ENCODE data around the gene GLP1R. TPM values are rescaled to one million over a fixed set of nuclear protein-coding genes. Genes with fewer than 3 reads are reported as not detected.

Gene GLP1R
- total RNA-seq, 1 experiment from 2014 or later = not detected

DNA sequence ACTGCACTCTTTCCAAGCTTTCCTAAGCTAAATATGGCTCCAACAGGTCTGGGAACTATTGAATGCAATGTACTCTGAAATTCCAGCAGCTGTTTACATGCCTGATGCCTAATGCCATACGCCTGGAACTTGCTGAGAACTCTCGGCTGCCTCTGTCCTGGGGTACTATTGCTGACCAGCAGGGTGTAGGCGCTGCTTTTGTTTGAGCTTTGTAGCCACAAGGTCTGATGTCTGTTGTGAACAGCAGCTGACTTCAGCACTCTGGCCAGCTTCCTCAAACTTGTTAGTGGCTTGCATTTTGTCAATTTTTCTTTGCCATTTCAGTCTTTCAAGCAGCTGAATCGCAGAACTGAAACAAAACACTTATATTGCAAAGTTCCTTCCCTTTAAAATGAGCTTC lies 39.8 kb downstream of the GLP1R start:
- Histone ChIP-seq H3K9me3 (ENCODE audit: low read length) (no peaks in the 10 kb centered on the region), H3K27ac (ENCODE audit: low read length) (no peak overlapping the region), H3K27me3 (ENCODE audit: low read length) (peaks cover 92% of the 10 kb centered on the region), H3F3A (ENCODE audit: low read length, unreplicated experiment) (no peaks in the 10 kb centered on the region), H4K20me1 (ENCODE audit: low read length) (no peaks in the 10 kb centered on the region), H2AFZ (ENCODE audit: low read length) (no peak overlapping the region), H3K4me3 (ENCODE audit: low read length) (no peak overlapping the region), H3K79me2 (ENCODE audit: low read length) (no peaks in the 10 kb centered on the region), H3K9ac (ENCODE audit: low read length) (no peak overlapping the region), H3K4me1 (ENCODE audit: insufficient read depth, low read length) (no peaks in the 10 kb centered on the region), H3K9me2 (replicated peaks; ENCODE audit: low read length) (no peaks in the 10 kb centered on the region), H3K36me3 (ENCODE audit: low read depth, low read length) (no peaks in the 10 kb centered on the region), H3K4me2 (ENCODE audit: low read length) (no peak overlapping the region)
- POLR2A ChIA-PET (ENCODE audit: unreplicated experiment) = no interaction called here
- intact Hi-C loops (cut with micrococcal nuclease) = no loop called here
- no TSS peak for BruUV-seq (replicated peaks)
- CTCF ChIA-PET = no interaction called here
- DNase-seq (peak; percentile 45), ATAC-seq (peak; percentile 58; the same call in 1 of the 2 replicates)
- no peak for TF ChIP-seq EZH2 (IDR thresholded peaks at IDR 0.05; ENCODE audit: low read length, unreplicated experiment)
- TF ChIP-seq EZH2phosphoT487 (IDR thresholded peaks at IDR 0.05; ENCODE audit: borderline replicate concordance, low read length) = no peak
- TF ChIP-seq, protein P1, sequence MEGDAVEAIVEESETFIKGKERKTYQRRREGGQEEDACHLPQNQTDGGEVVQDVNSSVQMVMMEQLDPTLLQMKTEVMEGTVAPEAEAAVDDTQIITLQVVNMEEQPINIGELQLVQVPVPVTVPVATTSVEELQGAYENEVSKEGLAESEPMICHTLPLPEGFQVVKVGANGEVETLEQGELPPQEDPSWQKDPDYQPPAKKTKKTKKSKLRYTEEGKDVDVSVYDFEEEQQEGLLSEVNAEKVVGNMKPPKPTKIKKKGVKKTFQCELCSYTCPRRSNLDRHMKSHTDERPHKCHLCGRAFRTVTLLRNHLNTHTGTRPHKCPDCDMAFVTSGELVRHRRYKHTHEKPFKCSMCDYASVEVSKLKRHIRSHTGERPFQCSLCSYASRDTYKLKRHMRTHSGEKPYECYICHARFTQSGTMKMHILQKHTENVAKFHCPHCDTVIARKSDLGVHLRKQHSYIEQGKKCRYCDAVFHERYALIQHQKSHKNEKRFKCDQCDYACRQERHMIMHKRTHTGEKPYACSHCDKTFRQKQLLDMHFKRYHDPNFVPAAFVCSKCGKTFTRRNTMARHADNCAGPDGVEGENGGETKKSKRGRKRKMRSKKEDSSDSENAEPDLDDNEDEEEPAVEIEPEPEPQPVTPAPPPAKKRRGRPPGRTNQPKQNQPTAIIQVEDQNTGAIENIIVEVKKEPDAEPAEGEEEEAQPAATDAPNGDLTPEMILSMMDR (conservative IDR thresholded peaks at IDR 0.05; ENCODE audit: low read depth, low read length) = peak; percentile 38

DNA sequence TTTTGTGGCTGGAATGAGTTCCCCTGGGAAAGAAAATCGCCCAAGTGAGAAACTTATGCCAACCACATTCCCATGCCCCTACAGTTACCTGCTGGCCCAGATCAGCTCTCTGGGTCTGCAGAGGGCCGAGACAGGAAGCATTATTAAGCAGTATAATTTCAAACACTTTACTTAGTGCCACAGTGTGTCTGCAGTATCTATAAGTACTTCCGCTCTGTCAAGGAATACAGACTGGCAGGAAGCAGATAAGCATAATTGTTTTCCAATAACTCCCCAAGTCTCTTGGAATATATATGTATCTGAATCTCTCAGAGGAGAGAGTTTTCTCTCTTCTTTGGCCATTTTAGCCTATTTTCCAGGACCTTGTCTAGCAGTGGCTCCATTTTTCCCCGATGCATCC lies 41.5 kb downstream of the GLP1R start:
- H3K9me3 ChIP-seq (ENCODE audit: low read length) = no peaks in the 10 kb centered on the region
- H3K9me2 ChIP-seq (replicated peaks; ENCODE audit: low read length) = no peaks in the 10 kb centered on the region
- H3K79me2 ChIP-seq (ENCODE audit: low read length) = no peaks in the 10 kb centered on the region
- H3K9ac ChIP-seq (ENCODE audit: low read length) = no peak overlapping the region
- no TSS peak for BruUV-seq (replicated peaks)
- no peaks in the 10 kb centered on the region for H3F3A ChIP-seq (ENCODE audit: low read length, unreplicated experiment)
- no peaks in the 10 kb centered on the region for H4K20me1 ChIP-seq (ENCODE audit: low read length)
- no peak for DNase-seq
- no peak overlapping the region for H3K27ac ChIP-seq (ENCODE audit: low read length)
- ATAC-seq = no peak
- no peaks in the 10 kb centered on the region for H3K36me3 ChIP-seq (ENCODE audit: low read depth, low read length)
- no peaks in the 10 kb centered on the region for H3K4me1 ChIP-seq (ENCODE audit: insufficient read depth, low read length)
- no peak overlapping the region for H2AFZ ChIP-seq (ENCODE audit: low read length)
- POLR2A ChIA-PET (ENCODE audit: unreplicated experiment) = no interaction called here
- CTCF ChIA-PET = no interaction called here
- no peak overlapping the region for H3K4me3 ChIP-seq (ENCODE audit: low read length)
- intact Hi-C loops (cut with micrococcal nuclease) = no loop called here
- no peak for TF ChIP-seq EZH2phosphoT487 (IDR thresholded peaks at IDR 0.05; ENCODE audit: borderline replicate concordance, low read length)
- TF ChIP-seq, protein P1 (conservative IDR thresholded peaks at IDR 0.05; ENCODE audit: low read depth, low read length) = no peak
- no peak for TF ChIP-seq EZH2 (IDR thresholded peaks at IDR 0.05; ENCODE audit: low read length, unreplicated experiment)
- peaks cover 87% of the 10 kb centered on the region for H3K27me3 ChIP-seq (ENCODE audit: low read length)
- no peak overlapping the region for H3K4me2 ChIP-seq (ENCODE audit: low read length)

DNA sequence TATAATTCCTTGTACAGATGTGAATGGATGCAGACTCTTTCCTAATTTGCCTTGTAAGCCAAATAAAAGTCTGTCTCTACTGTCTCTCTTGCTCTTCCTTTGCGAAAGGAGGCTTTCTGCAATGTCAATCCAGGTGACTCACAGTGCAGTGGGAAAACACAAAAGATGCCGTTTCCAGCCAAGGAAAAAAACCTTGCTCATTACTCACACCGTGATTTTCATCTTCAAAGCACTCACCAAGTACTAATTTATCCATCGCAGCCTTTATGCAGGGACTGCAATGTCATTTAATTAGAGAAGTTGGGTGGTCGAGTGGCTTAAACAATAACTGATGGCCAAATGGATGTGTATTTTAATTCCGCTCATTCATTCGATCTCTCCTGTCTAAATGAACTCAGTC lies 42.6 kb downstream of the GLP1R start:
- Histone ChIP-seq H3K79me2 (ENCODE audit: low read length) (no peaks in the 10 kb centered on the region), H4K20me1 (ENCODE audit: low read length) (no peaks in the 10 kb centered on the region), H3K4me1 (ENCODE audit: insufficient read depth, low read length) (no peaks in the 10 kb centered on the region), H3F3A (ENCODE audit: low read length, unreplicated experiment) (no peaks in the 10 kb centered on the region), H3K9me3 (ENCODE audit: low read length) (no peaks in the 10 kb centered on the region), H3K36me3 (ENCODE audit: low read depth, low read length) (no peaks in the 10 kb centered on the region), H2AFZ (ENCODE audit: low read length) (no peak overlapping the region), H3K9me2 (replicated peaks; ENCODE audit: low read length) (no peaks in the 10 kb centered on the region), H3K9ac (ENCODE audit: low read length) (no peak overlapping the region), H3K4me3 (ENCODE audit: low read length) (no peak overlapping the region), H3K4me2 (ENCODE audit: low read length) (no peak overlapping the region), H3K27me3 (ENCODE audit: low read length) (peaks cover 76% of the 10 kb centered on the region), H3K27ac (ENCODE audit: low read length) (no peak overlapping the region)
- ATAC-seq = peak; percentile 72
- intact Hi-C loops (cut with micrococcal nuclease) = no loop called here
- TF ChIP-seq, protein P1 (conservative IDR thresholded peaks at IDR 0.05; ENCODE audit: low read depth, low read length) = no peak
- TF ChIP-seq EZH2 (IDR thresholded peaks at IDR 0.05; ENCODE audit: low read length, unreplicated experiment) (no peak), EZH2phosphoT487 (IDR thresholded peaks at IDR 0.05; ENCODE audit: borderline replicate concordance, low read length) (no peak)
- no TSS peak for BruUV-seq (replicated peaks)
- DNase-seq = peak; percentile 42
- ChIA-PET POLR2A (ENCODE audit: unreplicated experiment) (no interaction called here), CTCF (no interaction called here)
